Stimulated activated CD4-positive, alpha-beta T cell treated with anti-CD3 and anti-CD28 coated beads, Interleukin-2, amount 100 ng/mL, for 48 hours (primary cell): ENCODE data around the gene DYNLT1.
"Not testable (repeated sequence)": the region's sequence is repeated elsewhere in the genome, so short reads cannot be mapped to it uniquely, and the experiment has no call there.

Source experiments
- DNase-seq, 2 donors: peaks; one replicate each; pipeline ENCODE4 v3.0.0-alpha.2; 2020

Gene DYNLT1

GRCh38 chr6:158638324-158638854 lies 6.2 kb downstream of the DYNLT1 start:
- DNase-seq = no peak

DNA sequence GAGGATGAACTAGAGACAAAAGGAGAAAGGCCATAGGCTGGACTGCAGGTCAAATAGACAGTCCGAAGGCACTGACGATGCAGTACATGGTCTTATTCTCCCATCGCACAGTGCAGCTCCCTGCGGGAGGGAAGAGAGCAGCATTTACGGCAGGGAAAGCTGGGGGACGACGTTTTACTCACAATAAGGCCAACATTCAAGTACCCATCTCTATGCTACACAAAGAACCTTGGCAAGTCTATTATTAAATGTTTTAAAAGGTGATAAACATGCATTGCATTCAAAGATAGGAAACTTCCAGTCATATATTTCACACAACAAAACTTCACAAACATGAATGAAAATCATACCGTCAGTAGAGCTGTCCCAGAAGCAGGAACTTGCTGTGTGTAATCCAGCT lies 7.8 kb downstream of the DYNLT1 start:
- DNase-seq = no peak

DNA sequence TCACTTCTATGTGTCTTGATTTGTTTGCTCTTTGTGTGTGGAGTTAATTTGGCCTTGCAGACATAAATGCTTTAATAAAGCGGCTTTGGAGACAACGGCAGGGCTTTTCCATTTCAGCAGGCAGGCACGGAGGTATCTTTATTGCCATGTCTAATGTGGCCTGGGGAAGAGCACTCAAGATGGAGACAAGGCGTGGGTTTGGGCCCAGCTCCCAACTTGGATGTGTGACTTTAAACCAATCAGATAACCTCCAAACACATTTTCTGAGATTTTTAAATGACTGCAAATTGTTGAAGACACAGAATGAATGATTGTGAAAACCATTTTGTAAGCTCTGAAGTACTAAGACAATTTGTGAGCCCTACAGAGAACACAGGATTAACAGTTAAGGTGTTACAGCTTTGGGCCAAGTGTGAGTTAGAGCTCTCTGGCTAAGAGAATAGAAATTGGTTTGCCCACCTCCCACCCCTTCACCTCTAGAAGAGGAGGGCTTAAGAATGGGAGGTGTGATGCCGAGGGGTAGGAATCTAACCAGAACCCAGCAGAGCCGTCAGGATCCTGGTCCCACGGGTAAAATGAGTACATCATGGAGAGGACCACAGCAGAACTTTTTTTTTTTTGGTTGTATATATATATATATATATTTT lies 9.0 kb downstream of the DYNLT1 start:
- no peak for DNase-seq

DNA sequence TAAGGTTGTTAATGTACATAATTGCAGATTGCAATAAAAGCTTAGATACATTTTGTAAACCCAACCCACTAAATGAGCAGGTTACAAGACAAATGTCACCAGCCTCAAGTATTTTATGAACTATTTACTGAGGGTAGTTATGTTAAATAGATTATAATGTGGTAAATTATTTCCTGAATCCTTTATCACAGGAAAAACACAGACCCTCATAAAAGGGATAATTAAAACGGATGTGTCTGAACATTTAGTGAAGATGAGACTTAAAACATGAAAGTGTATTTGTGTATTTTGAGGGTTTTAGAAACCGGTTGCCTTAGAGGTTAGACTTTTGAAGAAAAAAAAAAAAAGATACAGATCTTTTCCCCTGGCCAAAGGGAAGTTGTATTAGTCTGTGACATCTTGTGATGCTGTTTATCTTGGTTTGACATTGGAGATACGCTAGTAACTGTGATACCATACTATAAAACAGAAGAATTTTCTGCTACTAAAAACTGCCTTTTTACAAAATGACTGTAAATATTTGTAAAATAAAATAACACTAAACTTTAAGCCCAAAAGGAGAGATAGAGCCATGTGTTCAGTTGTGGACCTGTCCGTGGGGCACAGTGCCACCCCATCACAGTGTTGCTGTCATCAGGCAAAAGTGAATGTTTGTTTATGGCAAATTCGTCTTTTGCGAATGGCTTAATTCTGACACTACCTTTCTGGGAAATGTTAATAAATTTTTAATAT lies 9.7 kb downstream of the DYNLT1 start:
- no peak for DNase-seq

- no peak for DNase-seq
Observed at GRCh38 chr6:158633127-158633526, 11.4 kb downstream of the DYNLT1 start.

DNA sequence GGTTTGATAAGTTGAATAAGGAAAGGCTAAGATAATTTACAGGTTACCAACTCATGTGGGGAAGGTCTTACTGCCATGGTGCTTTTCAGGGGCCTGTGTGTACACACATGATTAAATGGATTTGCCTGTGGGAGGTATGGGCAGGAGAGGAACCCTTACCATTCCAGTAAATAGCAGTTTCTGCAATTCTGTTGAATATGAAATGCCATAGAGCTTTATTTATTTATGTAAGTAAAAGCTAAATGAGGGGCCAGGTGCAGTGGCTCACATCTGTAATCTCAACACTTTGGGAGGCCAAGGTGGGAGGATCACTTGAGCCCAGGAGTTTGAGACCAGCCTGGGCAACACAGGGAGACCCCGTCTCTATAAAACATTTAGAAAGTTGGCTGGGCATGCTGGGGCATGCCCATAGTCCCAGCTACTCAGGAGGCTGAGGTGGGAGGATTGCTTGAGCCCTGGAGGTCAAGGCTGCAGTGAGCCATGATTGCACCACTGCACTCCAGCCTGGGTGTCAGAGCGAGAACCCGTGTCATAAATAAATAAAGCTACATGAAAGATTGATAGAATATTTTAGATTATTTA lies 11.9 kb downstream of the DYNLT1 start:
- not testable (repeated sequence) for DNase-seq

DNA sequence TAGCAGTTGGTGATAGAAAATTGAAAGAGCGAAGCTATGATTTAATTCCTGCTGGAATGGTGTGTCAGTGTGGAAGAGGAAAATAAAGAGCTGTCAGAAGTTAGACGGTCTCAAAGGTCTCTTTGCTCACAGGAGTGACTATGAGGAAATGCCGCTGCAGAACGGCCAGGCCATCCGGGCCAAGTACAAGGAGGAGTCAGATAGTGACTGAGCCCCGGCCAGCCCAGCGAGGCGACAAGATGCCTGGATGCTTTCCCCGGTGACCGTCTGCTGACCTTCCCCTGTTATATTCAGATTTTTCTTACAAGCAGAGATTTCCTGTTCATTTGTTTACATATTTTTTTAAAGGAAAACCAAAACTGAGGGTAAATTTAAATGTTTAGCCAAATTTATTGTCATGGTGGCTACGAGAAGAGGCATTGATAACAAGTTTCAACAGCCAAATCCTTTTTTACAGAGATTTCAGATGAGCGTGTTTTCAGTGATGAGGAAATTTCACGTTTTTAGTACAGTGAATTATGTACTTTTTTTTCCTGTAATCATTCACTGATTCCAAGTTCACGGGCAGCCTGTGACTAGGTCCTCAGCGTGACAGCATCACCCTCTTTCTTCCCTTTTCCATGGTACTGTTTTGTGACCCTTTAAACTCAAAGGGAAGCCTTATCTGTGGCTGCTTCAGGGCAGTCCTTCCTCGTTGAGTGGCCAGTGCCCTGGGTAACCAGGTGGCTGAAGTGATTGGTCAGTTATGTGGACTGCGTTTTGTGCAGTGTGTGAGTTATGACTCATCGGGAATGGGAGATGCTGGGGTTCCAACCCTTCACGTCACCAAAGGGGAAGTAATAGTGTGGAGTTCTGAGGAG lies 12.6 kb downstream of the DYNLT1 start:
- DNase-seq = no peak

DNA sequence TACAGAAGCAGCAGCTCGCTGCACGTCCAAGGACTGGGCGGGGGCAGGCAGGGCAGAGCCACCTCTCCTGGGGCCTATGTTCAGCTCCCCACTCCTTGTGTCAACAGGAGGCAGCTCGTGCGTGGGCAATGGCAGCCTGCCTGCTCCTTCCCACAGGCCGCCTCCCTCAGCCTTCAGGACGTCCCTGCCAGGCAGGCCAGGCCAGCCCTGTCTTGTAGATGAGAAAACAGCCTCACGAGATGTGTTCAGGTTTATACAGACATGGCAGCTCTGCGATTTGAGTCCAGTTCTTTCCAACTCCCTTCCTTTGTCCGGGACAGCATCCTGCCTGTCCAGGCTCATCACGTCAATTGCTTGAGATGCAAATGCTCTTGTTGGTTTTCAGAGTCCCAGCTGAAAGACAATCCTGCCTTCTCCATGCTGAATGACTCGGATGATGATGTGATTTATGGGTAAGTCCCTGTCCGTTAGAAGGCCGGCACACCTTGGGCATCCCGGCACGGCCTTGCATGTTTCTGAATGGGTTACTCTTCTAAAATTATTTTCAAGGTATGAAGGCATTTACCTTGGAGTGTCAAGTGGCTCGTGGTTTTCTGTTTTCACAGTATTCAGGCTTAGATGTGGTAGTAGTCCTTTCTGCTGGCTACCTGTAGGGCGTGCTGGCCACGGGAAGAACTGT lies 13.5 kb downstream of the DYNLT1 start:
- DNase-seq = no peak

GRCh38 chr6:158629367-158630221 lies 14.9 kb downstream of the DYNLT1 start:
- no peak for DNase-seq

DNA sequence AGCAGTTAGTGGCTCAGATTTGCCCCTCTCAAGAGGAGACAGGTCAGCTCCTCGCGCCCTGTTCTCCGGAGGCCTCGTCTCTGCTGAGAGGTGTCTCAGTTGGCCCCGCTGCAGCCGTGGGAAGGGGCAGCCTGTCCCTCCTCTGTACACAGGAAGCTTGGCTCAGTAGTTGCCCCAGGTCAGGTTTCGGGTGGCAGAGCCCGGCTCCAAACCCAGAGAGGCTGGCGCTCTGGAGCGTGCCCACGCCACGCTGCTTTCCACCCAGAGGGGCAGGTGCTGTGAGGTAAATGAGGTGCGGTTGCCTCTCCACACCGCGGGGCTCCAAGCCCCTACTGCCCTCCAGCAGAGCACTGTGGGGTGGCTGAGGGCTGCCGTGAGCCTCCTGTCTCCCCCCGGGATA lies 16.0 kb downstream of the DYNLT1 start:
- DNase-seq = no peak

DNA sequence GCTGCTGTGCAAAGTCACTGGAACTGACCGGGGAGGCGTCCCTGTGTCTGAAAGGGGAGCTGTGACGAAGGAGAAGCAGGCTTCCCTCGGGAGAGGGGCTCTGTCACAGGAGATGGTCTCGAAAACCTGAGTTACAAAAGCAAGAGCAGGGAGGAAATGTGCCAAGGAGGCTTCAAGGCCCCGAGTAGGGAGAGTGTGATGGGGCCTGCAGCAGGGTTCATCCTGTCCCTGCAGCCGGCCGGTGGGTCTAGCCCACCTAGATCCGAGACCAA lies 16.7 kb downstream of the DYNLT1 start:
- DNase-seq = no peak

GRCh38 chr6:158627168-158627939 lies 17.2 kb downstream of the DYNLT1 start:
- DNase-seq = no peak

GRCh38 chr6:158626360-158627167 lies 18.0 kb downstream of the DYNLT1 start:
- no peak for DNase-seq

DNA sequence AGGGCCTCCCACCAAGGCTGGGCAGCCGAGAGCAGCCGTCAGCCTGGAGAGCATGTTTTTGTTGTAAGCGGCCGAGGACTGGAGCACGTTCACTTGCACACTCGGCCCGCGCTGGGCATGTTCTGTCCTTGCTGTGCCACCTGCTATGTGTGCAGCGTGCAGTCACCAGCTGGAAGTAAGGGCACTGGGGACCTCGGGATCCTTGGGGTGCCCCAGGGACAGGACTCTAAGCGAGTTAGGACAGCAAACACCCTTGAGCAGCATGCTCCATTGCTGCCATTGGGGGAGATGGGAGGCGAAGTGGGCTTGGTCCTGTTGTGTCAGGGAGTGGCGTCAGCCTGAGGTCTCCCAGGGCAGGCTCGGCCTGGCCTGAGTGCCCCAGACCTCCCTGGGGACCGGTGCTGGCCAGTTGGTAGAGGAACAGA lies 18.6 kb downstream of the DYNLT1 start:
- no peak for DNase-seq

DNA sequence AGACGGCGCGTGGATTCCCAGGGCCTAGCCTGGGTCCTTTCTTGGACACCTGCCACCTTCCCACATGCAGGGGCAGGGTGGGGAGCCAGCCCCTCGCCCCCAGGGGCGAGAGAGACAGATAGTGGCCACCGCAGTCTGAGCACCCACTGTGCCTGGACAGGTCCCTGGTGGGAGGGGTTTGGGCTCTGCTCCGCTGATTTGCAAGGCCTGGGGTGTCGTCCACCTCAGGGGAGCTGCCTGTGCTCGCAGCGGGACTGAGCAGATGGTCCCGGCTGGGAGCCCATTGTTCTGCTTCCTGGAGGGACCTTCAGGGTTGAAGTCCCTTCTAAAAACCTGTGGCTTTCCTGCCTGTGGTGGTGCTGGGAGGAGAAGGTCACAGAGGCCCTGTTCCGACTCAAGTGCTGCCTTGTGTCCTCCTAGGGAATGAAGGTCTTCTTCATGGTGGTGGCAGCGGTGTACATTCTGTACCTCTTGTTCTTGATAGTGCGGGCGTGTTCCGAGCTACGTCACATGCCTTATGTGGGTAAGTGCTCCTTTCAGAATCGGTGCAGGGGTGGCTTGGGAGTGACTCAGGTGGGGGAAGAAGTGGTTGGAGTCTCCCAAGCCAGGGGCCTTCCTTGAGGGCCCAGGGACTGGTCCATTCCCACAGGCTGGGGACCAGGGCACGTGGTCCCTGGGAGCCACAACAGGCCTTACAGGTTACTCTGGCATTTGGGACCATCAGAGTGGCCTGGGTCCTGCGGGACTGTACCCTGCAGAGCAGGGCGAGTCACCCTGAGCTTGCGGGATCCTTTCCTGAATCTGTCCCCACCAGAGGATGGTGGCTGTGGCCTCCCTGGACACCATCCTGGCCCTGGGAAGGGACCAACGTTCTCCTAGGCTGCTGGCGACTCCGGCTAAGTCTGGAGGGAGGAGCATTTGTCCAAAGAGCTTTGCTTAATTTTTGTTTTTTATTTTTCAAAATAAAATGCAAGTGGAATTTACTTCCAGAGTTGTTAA lies 19.6 kb downstream of the DYNLT1 start:
- DNase-seq = no peak

DNA sequence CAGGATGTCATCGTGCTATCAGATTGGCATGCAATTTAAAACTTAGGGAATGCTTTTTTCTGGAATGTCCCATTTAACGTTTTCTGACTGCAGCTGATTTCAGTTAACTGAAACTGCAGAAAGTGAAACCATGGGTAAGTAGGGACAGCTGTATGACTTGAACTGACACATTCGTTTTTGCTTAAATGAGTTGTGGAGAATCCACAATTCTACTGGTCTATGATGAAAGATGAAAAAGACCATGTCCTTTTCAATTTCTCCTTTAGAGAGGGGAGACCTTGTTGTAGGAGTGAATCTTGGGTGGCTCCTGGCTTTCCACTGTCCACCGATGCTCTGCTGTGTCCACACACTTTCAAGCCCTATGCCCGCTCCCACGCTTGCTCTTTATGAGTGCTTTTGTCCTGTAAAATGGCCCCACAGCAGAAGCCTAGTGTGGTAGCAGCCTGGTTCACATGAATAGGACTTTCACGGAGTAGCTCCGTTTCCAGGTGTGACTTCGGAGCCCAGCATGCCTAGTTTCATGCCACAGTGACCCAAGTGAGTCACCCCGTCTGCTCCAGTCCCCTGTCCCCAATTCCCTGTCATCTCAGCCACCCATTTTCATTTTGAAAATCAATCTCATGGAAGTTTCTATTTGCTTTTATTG lies 21.9 kb downstream of the DYNLT1 start:
- no peak for DNase-seq

DNA sequence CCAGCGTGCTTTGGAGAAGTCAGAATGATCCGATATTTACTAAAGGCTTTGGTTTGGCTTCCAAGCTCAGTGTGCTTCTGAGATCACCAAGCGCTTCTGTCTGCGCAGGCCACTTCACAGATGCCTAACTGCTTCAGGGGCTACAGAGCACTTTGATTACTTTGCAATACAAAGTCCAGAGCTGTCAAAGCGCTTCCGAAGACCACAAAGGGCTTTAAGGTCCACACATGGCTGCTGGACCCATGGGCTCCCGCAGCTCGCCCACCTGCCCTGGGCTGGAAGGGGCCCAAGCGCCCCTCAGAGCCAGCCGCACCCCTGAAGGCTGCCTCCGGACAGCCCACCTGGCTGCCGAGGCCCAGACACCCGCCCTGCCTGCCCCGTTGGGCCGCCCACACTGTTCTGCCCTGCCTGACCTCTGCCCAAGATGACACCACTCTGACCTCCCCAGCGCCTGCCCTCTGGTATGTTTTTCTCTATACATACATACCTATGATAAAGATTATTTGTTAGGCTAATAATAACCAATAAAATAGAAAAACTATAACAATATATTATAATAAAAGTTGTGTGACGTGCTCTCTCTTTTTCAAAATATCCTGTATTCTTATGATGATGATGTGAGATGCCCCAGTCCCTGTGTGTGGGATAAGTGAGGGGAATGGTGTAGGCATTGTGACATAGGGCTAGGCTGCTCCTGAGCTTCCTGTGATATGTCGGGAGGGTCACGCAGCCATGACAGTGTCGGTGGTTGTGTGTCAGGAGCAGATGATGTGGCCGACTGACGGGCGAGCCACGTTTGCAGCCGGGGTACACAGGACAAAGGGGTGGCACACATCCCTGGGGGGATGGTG lies 22.6 kb downstream of the DYNLT1 start:
- DNase-seq = no peak
